Panc1 (cell line): Measurements from ENCODE around the gene SHC3. TPM values are rescaled to one million over a fixed set of nuclear protein-coding genes. Genes with fewer than 3 reads are reported as not detected.

Experiments used
- ATAC-seq: fragments of 200-7000 bp; cut with Tn5 transposase; 2 replicates; pipeline ENCODE4 v1.9.1; 2020; ENCODE audit warnings: mild to moderate bottlenecking, moderate library complexity
- BruUV-seq: library from RNA; stranded (reverse); fragments of 400-500 nt; replicated peaks from 2 replicates; lab custom pipeline; 2021; lab: Mats Ljungman, UMichigan
- CTCF ChIA-PET: fragments of 300-600 bp; sonication (Branson Sonifier 250); formaldehyde crosslinking; loops from one replicate; lab custom pipeline; 2022; ENCODE audit warnings: antibody characterized with exemption; lab: Charles Lee
- POLR2A ChIA-PET: fragments of 300-600 bp; sonication (Branson Sonifier 250); formaldehyde crosslinking; loops from one replicate; lab custom pipeline; 2022; ENCODE audit warnings: antibody characterized with exemption; lab: Charles Lee
- DNase-seq: peaks from one replicate; pipeline ENCODE4 v3.0.0-alpha.2; 2010; ENCODE audit warnings: low read depth, low spot score
- H3K27ac ChIP-seq: 2 replicates; pipeline ENCODE4 v1.5.1; 2011; ENCODE audit warnings: mild to moderate bottlenecking, low read length, inconsistent platforms
- H3K27me3 ChIP-seq: fragments of 200-500 bp; sonication (Bioruptor generic); 2 replicates; pipeline ENCODE4 v1.6.0; 2014; ENCODE audit warnings: low read length, inconsistent platforms; ENCODE audit not compliant: control insufficient read depth, insufficient read depth
- H3K36me3 ChIP-seq: fragments of 200-500 bp; sonication (Bioruptor generic); 2 replicates; pipeline ENCODE4 v1.5.1; 2014; ENCODE audit warnings: inconsistent platforms, mild to moderate bottlenecking, low read length, moderate library complexity; ENCODE audit not compliant: control insufficient read depth, insufficient read depth
- H3K4me1 ChIP-seq: 2 replicates; pipeline ENCODE4 v1.5.1; 2011; ENCODE audit warnings: inconsistent platforms, mild to moderate bottlenecking, low read length, moderate library complexity; ENCODE audit not compliant: control insufficient read depth, insufficient read depth
- H3K4me3 ChIP-seq, 2 experiments: 2 replicates each; pipeline ENCODE4 v1.5.1; 2011 to 2012; ENCODE audit warnings: low read depth in 2 of 2, low read length in 2 of 2, mild to moderate bottlenecking in 2 of 2, inconsistent platforms in 1 of 2, moderate library complexity in 1 of 2
- H3K9me3 ChIP-seq: fragments of 200-500 bp; sonication (Bioruptor generic); 2 replicates; pipeline ENCODE4 v1.5.1; 2014; ENCODE audit warnings: low read depth, mild to moderate bottlenecking, inconsistent platforms, low read length, moderate library complexity; ENCODE audit not compliant: control insufficient read depth, insufficient read depth
- POLR2AphosphoS5 ChIP-seq: IDR thresholded peaks from 2 replicates; pipeline ENCODE4 v1.6.1; 2012; ENCODE audit warnings: mild to moderate bottlenecking, low read depth, low read length, moderate library complexity
- SIN3A ChIP-seq: IDR thresholded peaks from 2 replicates; pipeline ENCODE4 v1.6.1; 2012; ENCODE audit warnings: low read depth, mild to moderate bottlenecking, low read length, moderate library complexity, borderline replicate concordance; ENCODE audit not compliant: insufficient read depth
- TCF7L2 ChIP-seq: IDR thresholded peaks from 2 replicates; pipeline ENCODE4 v1.6.1; 2011; ENCODE audit warnings: mild to moderate bottlenecking, low read depth, low read length, inconsistent platforms
- in situ Hi-C: cut with HindIII; loops from 2 replicates; pipeline ENCODE4 v1.10.0; 2016; ENCODE audit warnings: low sequenced_read_pairs, low pct_unique_long_range_greater_than_20kb
- intact Hi-C: fragments of 100-400 bp; cut with micrococcal nuclease; formaldehyde crosslinking; loops from one replicate; pipeline ENCODE4 v1.10.0; 2022; ENCODE audit not compliant: unreplicated experiment
- total RNA-seq: library from RNA; stranded (reverse); gene quantifications from one replicate; pipeline ENCODE4 v1.2.1, GENCODE V29; 2021; ENCODE audit not compliant: unreplicated experiment
- TF ChIP-seq, protein P1 (sequence below), 2 experiments: IDR thresholded peaks; 2 replicates each; pipeline ENCODE4 v1.6.1; 2011 to 2012; ENCODE audit warnings: low read depth in 2 of 2, control low read depth in 1 of 2, low read length in 1 of 2, mild to moderate bottlenecking in 1 of 2, moderate library complexity in 1 of 2; ENCODE audit not compliant: insufficient read depth in 1 of 2
- TF ChIP-seq, protein P2 (sequence below): fragments of 450-650 bp; IDR thresholded peaks from 2 replicates; pipeline ENCODE4 v1.5.1; 2017; ENCODE audit warnings: mild to moderate bottlenecking

Gene SHC3
- total RNA-seq, 1 experiment from 2014 or later, result 1.7 TPM

DNA sequence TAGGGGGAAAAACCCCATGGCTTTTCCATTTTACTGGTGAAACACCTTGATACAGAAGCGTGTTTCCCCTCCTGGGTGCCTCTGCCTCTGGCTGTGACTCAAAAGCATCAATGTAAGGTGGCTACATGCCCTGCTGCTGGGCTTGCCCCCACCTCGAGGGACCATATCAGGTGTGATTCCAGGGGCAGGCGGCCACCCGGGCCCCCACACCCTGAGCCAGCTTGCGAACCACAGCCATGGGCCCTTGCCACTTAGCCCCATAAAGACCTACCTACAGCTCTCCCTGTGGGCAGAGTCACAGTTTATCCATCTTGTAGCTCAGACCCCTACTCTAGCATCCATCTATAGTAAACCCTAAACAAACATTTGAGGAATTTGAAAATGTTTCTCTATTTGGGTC is 10.8 kb downstream of the SHC3 start:
- POLR2A ChIA-PET, result no interaction called here
- no TSS peak for BruUV-seq
- in situ Hi-C loops, result no loop called here
- no peaks in the 10 kb centered on the region for H3K4me1 ChIP-seq
- DNase-seq (no peak), ATAC-seq (no peak)
- CTCF ChIA-PET, result no interaction called here
- H3K27me3 ChIP-seq, result no peaks in the 10 kb centered on the region
- H3K9me3 ChIP-seq, result no peaks in the 10 kb centered on the region
- H3K4me3 ChIP-seq, result no peak overlapping the region
- H3K36me3 ChIP-seq, result no peaks in the 10 kb centered on the region
- TF ChIP-seq POLR2AphosphoS5 (no peak), TCF7L2 (no peak), SIN3A (no peak)
- TF ChIP-seq, protein P1, sequence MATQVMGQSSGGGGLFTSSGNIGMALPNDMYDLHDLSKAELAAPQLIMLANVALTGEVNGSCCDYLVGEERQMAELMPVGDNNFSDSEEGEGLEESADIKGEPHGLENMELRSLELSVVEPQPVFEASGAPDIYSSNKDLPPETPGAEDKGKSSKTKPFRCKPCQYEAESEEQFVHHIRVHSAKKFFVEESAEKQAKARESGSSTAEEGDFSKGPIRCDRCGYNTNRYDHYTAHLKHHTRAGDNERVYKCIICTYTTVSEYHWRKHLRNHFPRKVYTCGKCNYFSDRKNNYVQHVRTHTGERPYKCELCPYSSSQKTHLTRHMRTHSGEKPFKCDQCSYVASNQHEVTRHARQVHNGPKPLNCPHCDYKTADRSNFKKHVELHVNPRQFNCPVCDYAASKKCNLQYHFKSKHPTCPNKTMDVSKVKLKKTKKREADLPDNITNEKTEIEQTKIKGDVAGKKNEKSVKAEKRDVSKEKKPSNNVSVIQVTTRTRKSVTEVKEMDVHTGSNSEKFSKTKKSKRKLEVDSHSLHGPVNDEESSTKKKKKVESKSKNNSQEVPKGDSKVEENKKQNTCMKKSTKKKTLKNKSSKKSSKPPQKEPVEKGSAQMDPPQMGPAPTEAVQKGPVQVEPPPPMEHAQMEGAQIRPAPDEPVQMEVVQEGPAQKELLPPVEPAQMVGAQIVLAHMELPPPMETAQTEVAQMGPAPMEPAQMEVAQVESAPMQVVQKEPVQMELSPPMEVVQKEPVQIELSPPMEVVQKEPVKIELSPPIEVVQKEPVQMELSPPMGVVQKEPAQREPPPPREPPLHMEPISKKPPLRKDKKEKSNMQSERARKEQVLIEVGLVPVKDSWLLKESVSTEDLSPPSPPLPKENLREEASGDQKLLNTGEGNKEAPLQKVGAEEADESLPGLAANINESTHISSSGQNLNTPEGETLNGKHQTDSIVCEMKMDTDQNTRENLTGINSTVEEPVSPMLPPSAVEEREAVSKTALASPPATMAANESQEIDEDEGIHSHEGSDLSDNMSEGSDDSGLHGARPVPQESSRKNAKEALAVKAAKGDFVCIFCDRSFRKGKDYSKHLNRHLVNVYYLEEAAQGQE (IDR thresholded peaks at IDR 0.05; ENCODE audit: insufficient read depth in 1 of 2, low read depth in 2 of 2, low read length in 1 of 2), result no peak
- TF ChIP-seq, protein P2, sequence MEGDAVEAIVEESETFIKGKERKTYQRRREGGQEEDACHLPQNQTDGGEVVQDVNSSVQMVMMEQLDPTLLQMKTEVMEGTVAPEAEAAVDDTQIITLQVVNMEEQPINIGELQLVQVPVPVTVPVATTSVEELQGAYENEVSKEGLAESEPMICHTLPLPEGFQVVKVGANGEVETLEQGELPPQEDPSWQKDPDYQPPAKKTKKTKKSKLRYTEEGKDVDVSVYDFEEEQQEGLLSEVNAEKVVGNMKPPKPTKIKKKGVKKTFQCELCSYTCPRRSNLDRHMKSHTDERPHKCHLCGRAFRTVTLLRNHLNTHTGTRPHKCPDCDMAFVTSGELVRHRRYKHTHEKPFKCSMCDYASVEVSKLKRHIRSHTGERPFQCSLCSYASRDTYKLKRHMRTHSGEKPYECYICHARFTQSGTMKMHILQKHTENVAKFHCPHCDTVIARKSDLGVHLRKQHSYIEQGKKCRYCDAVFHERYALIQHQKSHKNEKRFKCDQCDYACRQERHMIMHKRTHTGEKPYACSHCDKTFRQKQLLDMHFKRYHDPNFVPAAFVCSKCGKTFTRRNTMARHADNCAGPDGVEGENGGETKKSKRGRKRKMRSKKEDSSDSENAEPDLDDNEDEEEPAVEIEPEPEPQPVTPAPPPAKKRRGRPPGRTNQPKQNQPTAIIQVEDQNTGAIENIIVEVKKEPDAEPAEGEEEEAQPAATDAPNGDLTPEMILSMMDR, result no peak
- no peak overlapping the region for H3K27ac ChIP-seq
- intact Hi-C loops, result no loop called here

DNA sequence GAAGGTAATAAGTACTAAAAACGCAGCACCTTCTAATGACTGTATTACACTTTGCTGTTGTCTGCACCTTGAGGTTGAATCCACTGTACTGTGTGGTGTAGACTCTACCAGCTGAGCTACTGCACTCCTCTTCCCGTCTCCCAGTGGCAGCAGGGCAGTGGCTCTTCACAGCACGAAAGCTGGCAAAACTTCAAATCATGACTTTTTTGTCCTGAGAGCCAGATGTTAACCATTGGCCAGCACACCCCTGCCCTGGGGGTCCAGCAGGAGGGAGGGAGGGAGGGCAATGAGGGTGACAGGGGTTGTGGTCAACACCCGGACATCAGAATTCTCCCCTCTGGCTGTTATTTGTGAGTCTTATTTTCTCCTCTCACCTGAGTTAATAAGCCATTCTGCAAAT is 11.8 kb downstream of the SHC3 start:
- intact Hi-C loops, result no loop called here
- POLR2A ChIA-PET, result no interaction called here
- Histone ChIP-seq H3K9me3 (no peaks in the 10 kb centered on the region), H3K4me3 (no peak overlapping the region), H3K36me3 (no peaks in the 10 kb centered on the region), H3K27me3 (no peaks in the 10 kb centered on the region), H3K27ac (no peak overlapping the region), H3K4me1 (no peaks in the 10 kb centered on the region)
- no TSS peak for BruUV-seq
- TF ChIP-seq, protein P2, result no peak
- TF ChIP-seq TCF7L2, result no peak
- TF ChIP-seq POLR2AphosphoS5, result no peak
- ATAC-seq, result no peak
- in situ Hi-C loops, result no loop called here
- no peak for DNase-seq
- CTCF ChIA-PET, result no interaction called here
